ENCODE data around the gene NR0B2.
A peak's percentile ranks its signal among the peaks of the same experiment; 100 is the strongest.
"Not testable (repeated sequence)": the region's sequence is repeated elsewhere in the genome, so short reads cannot be mapped to it uniquely, and the experiment has no call there.

NR0B2 gene
- total RNA-seq = 0 reads per million in 2 donors

GRCh38 chr1:26913754-26914619 lies at the start of gene NR0B2:
NR0B2 (minus strand) TSS chr1:26913975; CDS start chr1:26913940, 35 bp downstream.
- no peak for DNase-seq

GRCh38 chr1:26961826-26962225 lies 48.1 kb upstream of the NR0B2 start:
- DNase-seq = no peak

DNA sequence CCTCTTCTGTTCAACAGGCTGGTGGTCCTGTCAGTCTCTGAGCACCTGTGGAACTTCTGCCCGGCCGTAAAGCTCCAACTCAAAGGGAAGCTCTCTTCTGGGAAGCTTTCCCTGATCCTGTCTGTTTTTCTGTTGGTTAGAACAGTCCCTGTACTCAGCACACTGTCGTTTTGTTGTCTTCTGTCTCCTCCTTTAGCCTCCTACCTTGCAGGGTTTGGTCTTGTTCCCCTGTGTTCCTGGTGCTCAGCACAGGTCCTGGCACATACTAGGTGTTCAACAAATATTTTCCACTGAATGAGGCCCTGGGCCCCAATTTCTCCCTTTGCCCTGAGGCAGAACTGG lies 46.8 kb upstream of the NR0B2 start:
- no peak for DNase-seq

DNA sequence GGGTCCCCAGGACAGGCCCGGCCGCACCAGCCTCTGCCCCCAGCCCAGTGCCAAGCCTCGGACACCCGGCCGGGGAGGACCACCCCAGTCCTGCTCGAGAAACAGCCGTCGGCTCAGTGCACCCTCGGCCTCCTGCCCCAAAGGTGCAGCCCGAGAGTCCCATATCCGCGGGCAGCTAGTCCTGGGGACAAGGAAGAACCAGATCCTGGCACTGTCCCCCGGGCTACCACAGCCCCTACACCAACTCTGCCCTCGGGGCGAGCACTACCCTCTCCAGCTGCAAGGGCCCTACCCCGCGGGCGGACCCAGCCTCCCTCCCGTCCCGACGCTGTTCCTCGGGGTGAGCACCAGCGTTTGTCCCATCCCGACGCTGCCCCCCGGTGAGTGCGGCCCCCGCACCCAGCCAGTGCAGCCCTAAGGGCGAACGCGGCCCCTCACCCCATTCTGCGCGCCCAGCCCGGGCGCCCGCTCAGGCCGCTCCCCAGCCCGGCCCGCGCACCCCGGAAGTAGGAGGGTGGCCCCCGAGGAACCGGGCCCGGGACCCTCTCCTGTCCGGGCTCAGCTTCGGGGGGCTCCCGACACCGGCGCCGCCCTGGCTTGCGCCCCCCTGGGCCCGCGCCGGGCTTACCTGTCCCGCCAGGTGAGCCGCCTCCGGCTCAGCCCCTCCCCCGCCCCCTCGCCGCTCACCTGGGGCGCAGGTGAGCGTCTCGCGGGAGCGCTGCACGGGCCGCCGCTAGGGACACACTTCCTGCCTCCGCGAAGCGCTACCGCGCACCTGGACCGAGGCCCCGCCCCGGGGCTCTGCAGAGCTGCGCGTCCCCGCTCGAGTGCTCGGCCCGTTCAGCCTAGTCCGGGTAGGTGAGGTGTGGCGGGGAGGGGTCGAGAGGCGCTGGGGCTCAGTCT lies 46.2 kb upstream of the NR0B2 start, which contains the start of gene KDF1:
Gene KDF1 (minus strand): TSS at position 747 of the 903 bp plus-strand sequence. CDS start 8,088 bp downstream, outside the sequence.
- DNase-seq = peak; percentile 19 to 53 (median 33)

- DNase-seq = no peak
Measured at GRCh38 chr1:26959270-26959669, 45.5 kb upstream of the NR0B2 start.

- no peak for DNase-seq
Measured at GRCh38 chr1:26957306-26957705, 43.5 kb upstream of the NR0B2 start.

DNA sequence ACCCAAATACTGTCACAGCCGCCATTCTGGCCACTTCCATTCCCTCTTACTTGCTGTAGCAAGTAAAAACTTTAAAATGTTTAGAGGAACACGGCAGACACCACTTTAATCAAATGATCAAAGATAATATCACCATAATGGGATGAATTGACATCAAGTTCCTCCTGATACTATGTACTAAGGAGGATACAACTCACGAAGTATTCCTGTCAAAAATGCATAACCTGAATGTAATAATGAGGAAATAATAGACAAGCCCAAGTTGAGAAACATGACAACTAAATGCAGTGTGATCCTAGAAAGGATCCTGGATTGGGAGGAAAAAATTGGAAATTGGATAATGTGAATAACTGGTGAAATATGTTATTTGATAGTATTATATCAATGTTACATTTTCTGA lies 42.5 kb upstream of the NR0B2 start:
- DNase-seq = no peak

DNA sequence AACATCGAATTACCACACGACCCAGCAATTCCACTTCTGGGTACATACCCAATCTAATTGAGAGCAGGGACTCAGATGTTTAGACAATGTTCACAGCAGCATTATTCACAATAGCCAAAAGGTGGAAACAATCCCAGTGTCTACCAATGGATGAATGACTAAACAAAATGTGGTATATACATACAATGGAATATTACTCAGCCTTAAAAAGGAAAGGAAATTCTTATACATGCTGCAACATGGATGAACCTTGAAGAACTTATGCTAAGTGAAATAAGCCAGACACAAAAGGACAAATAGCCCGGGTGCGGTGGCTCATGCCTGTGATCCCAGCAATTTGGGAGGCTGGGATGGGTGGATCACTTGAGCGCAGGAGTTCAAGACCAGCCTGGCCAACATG lies 39.6 kb upstream of the NR0B2 start:
- no peak for DNase-seq

GRCh38 chr1:26951821-26952497 lies 38.2 kb upstream of the NR0B2 start:
- no peak for DNase-seq

GRCh38 chr1:26951216-26951615 lies 37.4 kb upstream of the NR0B2 start:
- no peak for DNase-seq

DNA sequence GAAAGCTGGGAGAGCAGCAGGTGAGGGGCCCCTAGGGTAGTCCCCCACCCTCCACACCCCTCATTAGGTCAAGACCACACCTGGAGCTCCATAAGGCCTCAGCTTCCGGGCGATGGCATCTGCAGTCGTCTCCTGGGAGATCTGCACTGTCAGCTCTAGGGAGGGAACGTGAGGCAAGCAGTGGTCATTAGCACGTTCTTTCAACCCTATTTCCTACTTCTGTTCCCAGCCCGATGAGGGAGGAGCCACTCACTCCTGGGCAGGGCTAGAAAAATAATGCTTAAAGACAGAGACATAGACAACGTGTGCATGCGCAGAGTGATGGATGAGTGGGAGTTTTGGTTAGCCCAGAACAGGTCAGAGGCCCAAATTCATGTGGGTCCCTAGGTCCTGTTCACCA lies 36.8 kb upstream of the NR0B2 start:
- DNase-seq = no peak

DNA sequence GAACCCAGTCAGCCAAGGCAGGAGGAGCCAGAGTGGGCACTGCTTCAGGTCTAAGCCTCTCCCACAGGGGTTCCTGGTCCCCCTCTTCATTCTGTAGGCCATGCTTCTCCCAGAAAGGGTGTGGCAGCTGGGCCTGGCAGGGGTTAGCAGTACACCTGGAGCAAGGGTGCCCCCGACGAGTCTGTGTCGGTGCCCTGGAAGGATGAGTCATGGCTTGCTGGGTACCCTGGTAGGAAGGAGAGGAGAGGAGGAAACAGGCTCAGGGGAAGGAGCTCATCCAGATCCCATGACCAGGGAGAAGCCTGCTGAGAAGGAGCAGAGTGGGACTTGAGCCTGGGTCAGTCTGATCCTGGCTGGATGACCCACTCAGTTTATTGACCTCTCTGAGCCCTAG lies 36.1 kb upstream of the NR0B2 start:
- DNase-seq = no peak

DNA sequence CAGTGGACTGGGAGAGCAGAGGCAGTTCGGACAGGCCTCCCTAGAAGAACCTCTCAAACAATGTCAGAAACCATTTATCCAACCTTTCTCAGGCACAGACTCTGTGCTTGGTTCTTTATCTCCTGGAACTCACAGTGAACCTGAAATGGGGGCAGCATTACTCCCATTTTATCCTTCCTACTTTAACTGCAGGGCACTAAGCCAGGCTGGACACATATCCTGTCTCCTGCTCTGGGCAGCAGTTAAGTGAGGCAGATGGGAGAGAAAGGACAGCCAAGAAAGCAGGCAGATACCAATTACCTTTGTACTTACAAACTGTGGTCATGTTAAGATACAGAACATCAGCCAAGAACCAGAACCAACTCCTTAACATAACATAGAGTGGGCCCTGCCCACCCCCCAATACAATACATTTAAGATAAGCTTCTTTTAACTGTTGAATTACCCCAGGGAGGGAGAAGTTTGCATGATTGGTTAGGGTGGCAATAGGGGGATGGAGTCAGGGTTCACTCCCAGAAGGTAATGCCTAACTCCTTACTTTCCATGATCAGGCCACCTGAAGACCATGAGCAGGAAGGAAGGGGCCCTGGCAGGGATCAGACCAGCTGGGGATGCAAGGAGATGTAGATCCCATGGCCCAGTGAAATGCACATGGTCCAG lies 35.6 kb upstream of the NR0B2 start:
- no peak for DNase-seq

- DNase-seq = not testable (repeated sequence)
Measured at GRCh38 chr1:26948725-26949057, 34.9 kb upstream of the NR0B2 start.

DNA sequence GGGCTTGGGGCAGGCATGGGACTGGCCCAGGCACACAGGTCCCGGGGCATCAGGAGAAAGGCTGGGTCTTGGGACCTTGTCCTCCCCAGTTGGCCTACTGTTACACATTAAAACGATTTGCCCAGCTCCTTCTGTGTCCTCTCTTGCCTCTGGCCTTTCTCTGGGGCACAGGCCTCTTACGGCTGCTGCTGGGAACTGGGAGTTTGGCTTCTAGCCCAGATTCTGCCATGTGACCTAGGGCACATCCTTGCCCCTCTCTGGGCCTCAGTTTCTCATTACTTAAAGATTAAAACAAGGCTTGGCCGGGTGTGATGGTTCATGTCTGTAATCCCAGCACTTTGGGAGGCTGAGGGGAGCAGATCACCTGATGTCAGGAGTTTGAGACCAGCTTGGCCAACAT lies 32.5 kb upstream of the NR0B2 start:
- no peak for DNase-seq

DNA sequence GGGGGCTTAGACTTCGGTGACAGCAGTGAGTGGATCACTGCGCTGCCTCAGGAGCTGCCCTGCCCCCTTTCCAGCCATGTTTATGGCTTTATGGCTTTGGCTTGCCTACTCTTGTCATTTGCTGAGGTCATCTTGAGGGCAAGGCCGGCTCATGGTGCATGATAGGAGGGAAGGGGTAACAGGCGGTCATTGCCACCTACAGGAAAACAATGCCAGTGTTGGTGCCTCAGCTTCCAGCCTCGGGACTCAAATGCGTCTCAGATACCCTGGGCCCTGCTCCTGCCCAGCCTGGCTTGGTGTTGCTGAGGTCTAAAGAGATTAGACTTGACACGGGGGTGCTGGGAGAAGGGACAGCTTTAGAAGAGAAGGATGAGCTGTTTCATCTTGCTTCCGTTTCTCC lies 32.0 kb upstream of the NR0B2 start:
- DNase-seq = no peak

- no peak for DNase-seq
Measured at GRCh38 chr1:26945138-26945537, 31.4 kb upstream of the NR0B2 start.

DNA sequence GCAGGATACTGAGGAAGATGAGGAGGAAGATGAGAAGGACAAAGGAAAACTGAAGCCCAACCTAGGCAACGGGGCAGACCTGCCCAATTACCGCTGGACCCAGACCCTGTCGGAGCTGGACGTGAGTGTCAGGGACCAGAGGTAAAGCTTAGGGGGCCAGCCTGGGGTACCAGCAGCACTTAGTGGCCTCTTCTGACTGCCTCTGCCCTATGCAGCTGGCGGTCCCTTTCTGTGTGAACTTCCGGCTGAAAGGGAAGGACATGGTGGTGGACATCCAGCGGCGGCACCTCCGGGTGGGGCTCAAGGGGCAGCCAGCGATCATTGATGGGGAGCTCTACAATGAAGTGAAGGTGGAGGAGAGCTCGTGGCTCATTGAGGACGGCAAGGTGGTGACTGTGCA lies 28.9 kb upstream of the NR0B2 start:
- DNase-seq = no peak

DNA sequence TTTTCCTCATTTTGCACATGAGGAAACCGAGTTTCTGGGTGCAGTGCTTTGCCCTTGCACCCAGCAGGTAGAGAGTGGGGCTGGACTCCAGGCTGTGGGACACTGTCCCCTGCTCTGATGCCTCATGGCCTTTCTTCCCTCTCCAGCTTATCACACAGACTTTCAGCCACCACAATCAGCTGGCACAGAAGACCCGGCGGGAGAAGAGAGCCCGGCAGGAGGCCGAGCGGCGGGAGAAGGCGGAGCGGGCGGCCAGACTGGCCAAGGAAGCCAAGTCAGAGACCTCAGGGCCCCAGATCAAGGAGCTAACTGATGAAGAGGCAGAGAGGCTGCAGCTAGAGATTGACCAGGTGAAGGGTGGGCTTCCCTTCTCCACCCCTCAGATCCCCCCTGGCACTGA lies 27.5 kb upstream of the NR0B2 start:
- no peak for DNase-seq

GRCh38 chr1:26938659-26939025 lies 24.9 kb upstream of the NR0B2 start:
- DNase-seq = no peak

DNA sequence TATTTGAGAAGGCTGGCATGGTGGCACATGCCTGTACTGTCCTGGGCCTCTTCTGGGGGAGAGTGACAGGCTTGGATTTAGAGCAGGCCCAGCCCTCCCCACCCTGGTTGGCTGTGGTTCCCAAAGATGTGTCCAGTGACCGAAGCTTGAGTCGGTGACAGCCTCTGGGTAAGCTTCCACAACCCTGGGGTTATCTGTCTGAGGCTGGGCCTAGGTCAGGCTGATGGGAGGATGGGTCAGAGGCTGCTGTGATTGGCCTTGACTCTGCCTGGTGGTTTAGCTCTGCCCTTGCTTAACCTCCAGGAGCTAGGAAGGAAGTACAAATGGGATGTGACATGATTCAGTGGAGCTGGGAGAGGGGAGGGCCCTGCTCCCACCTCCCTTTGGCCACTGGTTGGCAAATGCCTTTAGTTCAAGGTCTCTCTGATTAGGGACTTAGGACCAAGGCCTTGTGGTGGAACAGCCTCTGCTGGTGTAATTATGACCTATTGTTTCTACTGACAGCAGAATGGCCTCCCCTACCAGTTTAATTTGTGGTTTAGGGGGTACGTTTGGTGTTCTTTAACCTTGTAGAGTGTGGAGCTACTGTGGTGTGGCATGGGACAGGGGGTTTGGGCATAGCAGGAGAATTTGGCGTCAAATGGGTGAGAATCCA lies 24.4 kb upstream of the NR0B2 start:
- no peak for DNase-seq

DNA sequence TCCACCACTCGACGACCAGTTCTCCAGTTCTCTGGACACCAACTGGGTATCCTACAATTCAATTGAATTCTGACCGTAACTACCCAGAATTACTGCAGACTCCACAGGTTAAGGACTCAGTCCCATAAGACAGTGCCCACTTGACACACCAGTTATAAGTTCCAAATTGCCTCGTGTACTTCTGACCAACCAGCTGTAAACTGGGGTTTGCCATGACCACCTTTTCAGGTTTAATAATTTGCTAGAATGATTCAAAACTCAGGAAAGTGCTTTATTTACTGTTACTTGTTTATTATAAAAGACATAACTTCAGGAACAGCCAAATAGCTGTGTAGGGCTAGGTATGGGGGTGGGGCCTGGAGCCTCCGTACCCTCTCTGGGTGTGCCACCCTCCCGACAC lies 23.0 kb upstream of the NR0B2 start:
- DNase-seq = no peak

Measured in T-helper 2 cell (primary cell).